H9 (cell line): ENCODE results near the gene FHOD1. TPM values are rescaled to one million over a fixed set of nuclear protein-coding genes. Genes with fewer than 3 reads are reported as not detected.

ENCODE experiments used
- DNase-seq: peaks from one replicate; pipeline ENCODE4 v3.0.0-alpha.2; 2017
- H2AFZ ChIP-seq: one replicate; pipeline ENCODE4 v1.6.1; 2013; ENCODE audit warnings: mild to moderate bottlenecking, low read length, control low read depth, moderate library complexity
- H2AK5ac ChIP-seq: 2 replicates; pipeline ENCODE4 v1.6.1; 2013; ENCODE audit warnings: low read length, control low read depth, mixed read lengths; ENCODE audit not compliant: insufficient read length
- H2BK120ac ChIP-seq: one replicate; pipeline ENCODE4 v1.6.1; 2013; ENCODE audit warnings: low read depth, mild to moderate bottlenecking, low read length, control low read depth, inconsistent platforms; ENCODE audit not compliant: poor library complexity, severe bottlenecking
- H2BK12ac ChIP-seq: 2 replicates; pipeline ENCODE4 v1.6.1; 2013; ENCODE audit warnings: low read length, control low read depth, mixed read lengths, low read depth; ENCODE audit not compliant: insufficient read length
- H2BK15ac ChIP-seq: 2 replicates; pipeline ENCODE4 v1.6.1; 2013; ENCODE audit warnings: low read depth, low read length, control low read depth
- H2BK20ac ChIP-seq: one replicate; pipeline ENCODE4 v1.6.1; 2013; ENCODE audit warnings: low read depth, mild to moderate bottlenecking, low read length, control low read depth, inconsistent platforms; ENCODE audit not compliant: poor library complexity, severe bottlenecking
- H2BK5ac ChIP-seq: 2 replicates; pipeline ENCODE4 v1.6.1; 2013; ENCODE audit warnings: low read length, control low read depth, mixed read lengths; ENCODE audit not compliant: insufficient read length
- H3K14ac ChIP-seq: 2 replicates; pipeline ENCODE4 v1.6.1; 2013; ENCODE audit warnings: low read length, control low read depth; ENCODE audit not compliant: insufficient read depth
- H3K18ac ChIP-seq: 2 replicates; pipeline ENCODE4 v1.6.1; 2013; ENCODE audit warnings: low read depth, mild to moderate bottlenecking, mixed read lengths, low read length, control low read depth; ENCODE audit not compliant: insufficient read length
- H3K23ac ChIP-seq: 2 replicates; pipeline ENCODE4 v1.6.1; 2013; ENCODE audit warnings: low read length, control low read depth, mixed read lengths, low read depth; ENCODE audit not compliant: insufficient read length
- H3K23me2 ChIP-seq: 2 replicates; pipeline ENCODE4 v1.6.1; 2013; ENCODE audit warnings: low read depth, mild to moderate bottlenecking, mixed read lengths, low read length, control low read depth; ENCODE audit not compliant: insufficient read length, poor library complexity, severe bottlenecking
- H3K27ac ChIP-seq: 2 replicates; pipeline ENCODE4 v1.5.1; 2013; ENCODE audit warnings: low read length, control low read depth, mixed read lengths, low read depth; ENCODE audit not compliant: insufficient read length
- H3K27me3 ChIP-seq: 2 replicates; pipeline ENCODE4 v1.6.1; 2013; ENCODE audit warnings: low read length, control low read depth, inconsistent platforms; ENCODE audit not compliant: insufficient read depth
- H3K4ac ChIP-seq: 2 replicates; pipeline ENCODE4 v1.6.1; 2013; ENCODE audit warnings: low read depth, mild to moderate bottlenecking, control low read depth, inconsistent platforms, low read length, moderate library complexity
- H3K4me1 ChIP-seq: 2 replicates; pipeline ENCODE4 v1.6.1; 2013; ENCODE audit warnings: low read length, control low read depth, inconsistent platforms; ENCODE audit not compliant: insufficient read depth
- H3K4me2 ChIP-seq: 2 replicates; pipeline ENCODE4 v1.6.1; 2013; ENCODE audit warnings: low read length, control low read depth, mixed read lengths; ENCODE audit not compliant: insufficient read length, insufficient read depth
- H3K56ac ChIP-seq: 2 replicates; pipeline ENCODE4 v1.6.1; 2013; ENCODE audit warnings: low read depth, mild to moderate bottlenecking, mixed read lengths, low read length, control low read depth; ENCODE audit not compliant: insufficient read length
- H3K79me1 ChIP-seq: 2 replicates; pipeline ENCODE4 v1.6.1; 2013; ENCODE audit warnings: low read depth, mild to moderate bottlenecking, moderate library complexity, low read length, control low read depth, inconsistent platforms; ENCODE audit not compliant: insufficient read depth, poor library complexity, severe bottlenecking
- H3K79me2 ChIP-seq: 2 replicates; pipeline ENCODE4 v1.6.1; 2013; ENCODE audit warnings: low read length, control low read depth, inconsistent platforms; ENCODE audit not compliant: insufficient read depth
- H3K9ac ChIP-seq: 2 replicates; pipeline ENCODE4 v1.6.1; 2013; ENCODE audit warnings: low read length, control low read depth, mixed read lengths; ENCODE audit not compliant: insufficient read length; ENCODE audit errors: extremely low read depth
- H3K9me3 ChIP-seq: one replicate; pipeline ENCODE4 v1.6.1; 2013; ENCODE audit warnings: low read depth, low read length, inconsistent platforms; ENCODE audit not compliant: control insufficient read depth
- H3T11ph ChIP-seq: one replicate; pipeline ENCODE4 v1.6.1; 2013; ENCODE audit warnings: mild to moderate bottlenecking, low read length, control low read depth, inconsistent platforms
- H4K20me1 ChIP-seq: one replicate; pipeline ENCODE4 v1.6.1; 2013; ENCODE audit not compliant: control insufficient read depth, insufficient read length, insufficient read depth
- H4K5ac ChIP-seq: 2 replicates; pipeline ENCODE4 v1.6.1; 2013; ENCODE audit warnings: low read depth, mild to moderate bottlenecking, mixed read lengths, low read length, control low read depth; ENCODE audit not compliant: insufficient read length
- H4K8ac ChIP-seq: replicated peaks from 2 replicates; pipeline ENCODE4 v1.6.1; 2013; ENCODE audit warnings: low read length, control low read depth, mixed read lengths, low read depth; ENCODE audit not compliant: insufficient read length
- H4K91ac ChIP-seq: 2 replicates; pipeline ENCODE4 v1.6.1; 2013; ENCODE audit warnings: low read depth, mild to moderate bottlenecking, moderate library complexity, mixed read lengths, low read length, control low read depth; ENCODE audit not compliant: insufficient read length
- H3K27ac Mint-ChIP-seq, 3 experiments: 2 replicates in 2 of 3; 3 replicates in 1 of 3; pipeline ENCODE4 v1.8.0; 2020 to 2021; ENCODE audit warnings: mixed read lengths in 3 of 3, mild to moderate bottlenecking in 1 of 3, moderate library complexity in 1 of 3
- H3K27me3 Mint-ChIP-seq: 2 replicates; pipeline ENCODE4 v1.8.0; 2021; ENCODE audit warnings: low read depth, mild to moderate bottlenecking, moderate library complexity, mixed read lengths
- H3K36me3 Mint-ChIP-seq, 3 experiments: 2 replicates in 2 of 3; 3 replicates in 1 of 3; pipeline ENCODE4 v1.8.0; 2020 to 2021; ENCODE audit warnings: low read depth in 3 of 3, mixed read lengths in 3 of 3; ENCODE audit not compliant: insufficient read depth in 1 of 3
- H3K4me1 Mint-ChIP-seq, 2 experiments: 2 replicates each; pipeline ENCODE4 v1.8.0; 2020; ENCODE audit warnings: mixed read lengths in 2 of 2
- H3K4me3 Mint-ChIP-seq, 2 experiments: 2 replicates in 1 of 2; 3 replicates in 1 of 2; pipeline ENCODE4 v1.8.0; 2020 to 2021; ENCODE audit warnings: mild to moderate bottlenecking in 2 of 2, mixed read lengths in 2 of 2, moderate library complexity in 1 of 2
- H3K9me3 Mint-ChIP-seq, 2 experiments: 2 replicates in 1 of 2; 3 replicates in 1 of 2; pipeline ENCODE4 v1.8.0; 2020; ENCODE audit warnings: mild to moderate bottlenecking in 2 of 2, mixed read lengths in 2 of 2, moderate library complexity in 1 of 2
- WGBS: extraction: QIAGEN DNeasy Blood & Tissue Kit; methylation state at CpG from one replicate; pipeline ENCODE4 v1.1.7; 2013; ENCODE audit warnings: missing lambda C conversion rate, low lambda C conversion rate, mixed read lengths; ENCODE audit not compliant: insufficient read length; ENCODE audit errors: extremely low coverage; 5-methylcytosine and 5-hydroxymethylcytosine counted together
- total RNA-seq: library from RNA; stranded (reverse); gene quantifications from 2 replicates; pipeline ENCODE4 v1.2.1, GENCODE V29; 2021
- TF ChIP-seq, protein P1 (sequence below): fragments of 200-600 bp; sonication (generic); conservative IDR thresholded peaks from 3 replicates; pipeline ENCODE4 v1.8.0; 2021; ENCODE audit warnings: antibody characterized with exemption, mild to moderate bottlenecking

Gene FHOD1
- total RNA-seq, 1 experiment from 2014 or later: 67.0 TPM

DNA sequence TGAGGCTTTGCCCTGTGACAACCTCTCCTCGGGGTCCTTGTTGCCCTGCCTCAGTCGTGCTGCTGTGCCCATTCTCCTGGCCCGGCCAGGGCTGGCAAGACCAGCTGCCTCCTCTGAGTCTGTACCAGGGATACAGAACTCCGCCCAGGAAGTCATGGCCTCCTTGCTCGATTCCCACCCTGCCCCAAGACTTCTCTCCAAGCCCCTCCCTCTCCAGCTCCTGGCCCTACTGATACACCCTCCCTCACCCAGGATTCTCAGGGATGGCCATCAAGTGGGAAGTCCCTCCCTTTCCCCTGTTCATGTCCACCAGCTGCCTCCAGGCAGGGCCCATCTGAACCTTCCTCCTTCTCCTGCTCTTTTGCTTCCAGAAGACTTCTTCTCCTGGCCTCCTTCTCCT, 31.6 kb downstream of the FHOD1 start:
- Histone ChIP-seq H4K5ac (no peak overlapping the region), H2BK15ac (no peak overlapping the region), H3K18ac (no peak overlapping the region), H3K14ac (no peak overlapping the region), H4K91ac (no peak overlapping the region), H2AK5ac (no peak overlapping the region), H3K9ac (no peak overlapping the region), H3K4ac (no peak overlapping the region), H3K23me2 (no peaks in the 10 kb centered on the region), H3K4me2 (no peak overlapping the region), H3K27ac (no peak overlapping the region), H3K27me3 (no peaks in the 10 kb centered on the region; the same call in 1 of the 2 replicates), H2BK5ac (no peak overlapping the region), H3K4me1 (no peaks in the 10 kb centered on the region), H4K8ac (no peak overlapping the region), H4K20me1 (no peaks in the 10 kb centered on the region), H3K79me1 (no peaks in the 10 kb centered on the region), H2BK12ac (no peak overlapping the region), H3K9me3 (no peaks in the 10 kb centered on the region), H3K56ac (no peak overlapping the region), H2AFZ (no peak overlapping the region), H2BK120ac (no peak overlapping the region), H3K79me2 (no peaks in the 10 kb centered on the region), H2BK20ac (no peak overlapping the region), H3K23ac (no peak overlapping the region), H3T11ph (no peak overlapping the region)
- H3K27ac Mint-ChIP-seq: peak overlapping the region in 1 of 3 experiments; percentile 5; a peak in 1 of 7 replicates
- TF ChIP-seq, protein P1, sequence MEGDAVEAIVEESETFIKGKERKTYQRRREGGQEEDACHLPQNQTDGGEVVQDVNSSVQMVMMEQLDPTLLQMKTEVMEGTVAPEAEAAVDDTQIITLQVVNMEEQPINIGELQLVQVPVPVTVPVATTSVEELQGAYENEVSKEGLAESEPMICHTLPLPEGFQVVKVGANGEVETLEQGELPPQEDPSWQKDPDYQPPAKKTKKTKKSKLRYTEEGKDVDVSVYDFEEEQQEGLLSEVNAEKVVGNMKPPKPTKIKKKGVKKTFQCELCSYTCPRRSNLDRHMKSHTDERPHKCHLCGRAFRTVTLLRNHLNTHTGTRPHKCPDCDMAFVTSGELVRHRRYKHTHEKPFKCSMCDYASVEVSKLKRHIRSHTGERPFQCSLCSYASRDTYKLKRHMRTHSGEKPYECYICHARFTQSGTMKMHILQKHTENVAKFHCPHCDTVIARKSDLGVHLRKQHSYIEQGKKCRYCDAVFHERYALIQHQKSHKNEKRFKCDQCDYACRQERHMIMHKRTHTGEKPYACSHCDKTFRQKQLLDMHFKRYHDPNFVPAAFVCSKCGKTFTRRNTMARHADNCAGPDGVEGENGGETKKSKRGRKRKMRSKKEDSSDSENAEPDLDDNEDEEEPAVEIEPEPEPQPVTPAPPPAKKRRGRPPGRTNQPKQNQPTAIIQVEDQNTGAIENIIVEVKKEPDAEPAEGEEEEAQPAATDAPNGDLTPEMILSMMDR: no peak
- peak; percentile 56 for DNase-seq
- H3K4me1 Mint-ChIP-seq: no peaks in the 10 kb centered on the region
- peaks cover 56% of the 10 kb centered on the region for H3K27me3 Mint-ChIP-seq
- H3K9me3 Mint-ChIP-seq: no peaks in the 10 kb centered on the region
- H3K4me3 Mint-ChIP-seq: no peak overlapping the region
- no CpG with 5 or more reads among the region's 5 CpGs for WGBS
- no peaks in the 10 kb centered on the region for H3K36me3 Mint-ChIP-seq
